Measurements from ENCODE around the gene RSPRY1. TPM values are rescaled to one million over a fixed set of nuclear protein-coding genes. Genes with fewer than 3 reads are reported as not detected.

Gene RSPRY1
- total RNA-seq, 2 experiments from 2014 or later = 24.5 to 29.4 TPM

- no peaks in the 10 kb centered on the region for H3K36me3 Mint-ChIP-seq (ENCODE audit: low read depth)
- peaks cover 11% of the 10 kb centered on the region for H3K4me1 Mint-ChIP-seq (ENCODE audit: low read depth)
- ChIA-PET POLR2A (interaction anchor here (0.7 kb wide), 1 partner anchor 20 kb away, joined by 3 read pairs; no protein-coding TSS in a partner anchor), CTCF (no interaction called here)
- intact Hi-C loops (cut with micrococcal nuclease) = no loop called here
- H3K27me3 Mint-ChIP-seq = peaks cover 12% of the 10 kb centered on the region
- peak; percentile 48 for ATAC-seq
- no peak for DNase-seq
- H3K4me3 Mint-ChIP-seq = peak overlapping the region; percentile 69
- TF ChIP-seq CTCF (IDR thresholded peaks at IDR 0.05) = no peak
- no peak overlapping the region for H3K27ac Mint-ChIP-seq
- H3K9me3 Mint-ChIP-seq = no peaks in the 10 kb centered on the region
Measured at GRCh38 chr16:57284952-57285363, 98.8 kb downstream of the RSPRY1 start.

GRCh38 chr16:57285379-57285778 is 99.2 kb downstream of the RSPRY1 start:
- Mint-ChIP-seq H3K4me1 (ENCODE audit: low read depth) (peaks cover 14% of the 10 kb centered on the region), H3K9me3 (no peaks in the 10 kb centered on the region), H3K4me3 (peak overlapping the region; percentile 69)

GRCh38 chr16:57289391-57290257 is 103.5 kb downstream of the RSPRY1 start:
- DNase-seq = no peak
- Mint-ChIP-seq H3K9me3 (no peaks in the 10 kb centered on the region), H3K27ac (no peak overlapping the region), H3K36me3 (ENCODE audit: low read depth) (no peaks in the 10 kb centered on the region), H3K27me3 (peaks cover 3% of the 10 kb centered on the region), H3K4me3 (no peak overlapping the region), H3K4me1 (ENCODE audit: low read depth) (peaks cover 13% of the 10 kb centered on the region)
- TF ChIP-seq CTCF (IDR thresholded peaks at IDR 0.05) = no peak
- POLR2A ChIA-PET = interaction anchor here (1.1 to 1.2 kb wide), 2 partner anchors 9 to 11 kb away, joined by 3 read pairs; no protein-coding TSS in a partner anchor
- intact Hi-C loops (cut with micrococcal nuclease) = loop anchor here (10.0 kb wide), 1 partner anchor 205 kb away; no protein-coding TSS in a partner anchor
- no peak for ATAC-seq
- CTCF ChIA-PET = interaction anchor here (1.0 to 2.5 kb wide), 3 partner anchors 10 to 105 kb away, joined by 3 to 12 read pairs (median 3); no protein-coding TSS in a partner anchor

More at GRCh38 chr16:57285379-57285778, 99.2 kb downstream of the RSPRY1 start:
- ATAC-seq = no peak
- H3K36me3 Mint-ChIP-seq (ENCODE audit: low read depth) = no peaks in the 10 kb centered on the region
- POLR2A ChIA-PET = no interaction called here
- no peak overlapping the region for H3K27ac Mint-ChIP-seq
- intact Hi-C loops (cut with micrococcal nuclease) = no loop called here
- peaks cover 12% of the 10 kb centered on the region for H3K27me3 Mint-ChIP-seq
- CTCF ChIA-PET = no interaction called here
- no peak for DNase-seq
- TF ChIP-seq CTCF (IDR thresholded peaks at IDR 0.05) = no peak

Other genes with a start within 250 kb of the RSPRY1 start
- not detected for gene CETP, start 224.4 kb upstream of the RSPRY1 start, total RNA-seq
- gene NLRC5, start 196.8 kb upstream of the RSPRY1 start, total RNA-seq = 100 to 1,000 TPM; 135 to 153 TPM
- gene CPNE2, start 93.7 kb upstream of the RSPRY1 start, total RNA-seq = 10 to 100 TPM; 18.6 to 20.6 TPM
- gene PSME3IP1, start 290 bp upstream of the RSPRY1 start, total RNA-seq = 100 to 1,000 TPM; 101 to 103 TPM
- 10 to 100 TPM in 1 of 2 experiments, 1 to 10 TPM in 1; 9.4 to 11.0 TPM for gene ARL2BP, start 58.9 kb downstream of the RSPRY1 start, total RNA-seq
- gene PLLP, start 98.3 kb downstream of the RSPRY1 start, total RNA-seq = under 1 TPM; 0.51 to 0.65 TPM
- gene CCL22, start 172.5 kb downstream of the RSPRY1 start, total RNA-seq = 1 to 10 TPM; 7.1 to 7.4 TPM
- under 1 TPM in 1 of 2 experiments, not detected in 1; 0.09 TPM for gene CX3CL1, start 186.2 kb downstream of the RSPRY1 start, total RNA-seq
- 1 to 10 TPM; 2.1 to 2.9 TPM for gene CCL17, start 218.4 kb downstream of the RSPRY1 start, total RNA-seq